Kidney capillary endothelial cell (primary cell): ENCODE data around the gene LRMDA.
"Not testable (repeated sequence)": the region's sequence is repeated elsewhere in the genome, so short reads cannot be mapped to it uniquely, and the experiment has no call there.

Experiments used
- DNase-seq: peaks from one replicate; pipeline ENCODE4 v3.0.0-alpha.2; 2018; ENCODE audit warnings: low spot score

Gene LRMDA

GRCh38 chr10:75589895-75590654, 158.7 kb downstream of the LRMDA start:
- DNase-seq: no peak

- peak; percentile 40 for DNase-seq
Observed at GRCh38 chr10:75592151-75592787, 160.8 kb downstream of the LRMDA start.

- DNase-seq: peak; percentile 50
Observed at GRCh38 chr10:75592791-75593643, 161.6 kb downstream of the LRMDA start.

GRCh38 chr10:75593692-75594556, 162.5 kb downstream of the LRMDA start:
- no peak for DNase-seq

GRCh38 chr10:75596930-75597620, 165.7 kb downstream of the LRMDA start:
- no peak for DNase-seq

GRCh38 chr10:75597773-75598440, 166.5 kb downstream of the LRMDA start:
- no peak for DNase-seq

- DNase-seq: no peak
Observed at GRCh38 chr10:75598998-75599397, 167.6 kb downstream of the LRMDA start.

GRCh38 chr10:75599875-75600648, 168.6 kb downstream of the LRMDA start:
- no peak for DNase-seq

GRCh38 chr10:75600833-75601232, 169.4 kb downstream of the LRMDA start:
- DNase-seq: no peak

- no peak for DNase-seq
Observed at GRCh38 chr10:75602341-75602740, 170.9 kb downstream of the LRMDA start.

- no peak for DNase-seq
Observed at GRCh38 chr10:75605096-75605495, 173.7 kb downstream of the LRMDA start.

GRCh38 chr10:75605795-75606194, 174.4 kb downstream of the LRMDA start:
- not testable (repeated sequence) for DNase-seq

GRCh38 chr10:75606203-75606779, 174.9 kb downstream of the LRMDA start:
- no peak for DNase-seq

GRCh38 chr10:75607576-75607975, 176.2 kb downstream of the LRMDA start:
- no peak for DNase-seq

GRCh38 chr10:75610183-75610582, 178.8 kb downstream of the LRMDA start:
- DNase-seq: no peak

- no peak for DNase-seq
Observed at GRCh38 chr10:75611172-75611992, 180.0 kb downstream of the LRMDA start.

- no peak for DNase-seq
Observed at GRCh38 chr10:75611993-75612372, 180.6 kb downstream of the LRMDA start.

- DNase-seq: no peak
Observed at GRCh38 chr10:75612904-75613684, 181.7 kb downstream of the LRMDA start.
